IMR-90 (cell line): ENCODE measurements around the gene GRID1. TPM values are rescaled to one million over a fixed set of nuclear protein-coding genes. Genes with fewer than 3 reads are reported as not detected.

Experiments
- ATAC-seq: fragments of 200-7000 bp; cut with Tn5 transposase; 2 replicates; pipeline ENCODE4 v1.9.1; 2020; ENCODE audit warnings: low read depth, mild to moderate bottlenecking, moderate library complexity
- BruUV-seq: library from RNA; stranded (reverse); fragments of 400-500 nt; replicated peaks from 2 replicates; lab custom pipeline; 2021; lab: Mats Ljungman, UMichigan
- CTCF ChIA-PET: fragments of 300-600 bp; formaldehyde crosslinking; extraction: SDS; loops from one replicate; lab custom pipeline; 2021; ENCODE audit warnings: antibody characterized with exemption; lab: Yijun Ruan, JAX
- POLR2A ChIA-PET: fragments of 300-600 bp; sonication (Branson Sonifier 250); formaldehyde crosslinking; loops from one replicate; lab custom pipeline; 2022; ENCODE audit warnings: antibody characterized with exemption; ENCODE audit not compliant: unreplicated experiment; lab: Charles Lee
- DNase-seq: peaks from one replicate; pipeline ENCODE4 v3.0.0; 2013
- H2AFZ ChIP-seq: replicated peaks from 2 replicates; pipeline ENCODE3; 2013; ENCODE audit warnings: low read length, mild to moderate bottlenecking; ENCODE audit not compliant: poor library complexity
- H2AK5ac ChIP-seq: 2 replicates; pipeline ENCODE4 v1.6.1; 2013; ENCODE audit warnings: low read depth, low read length, inconsistent platforms
- H2AK9ac ChIP-seq: replicated peaks from 2 replicates; pipeline ENCODE3; 2013; ENCODE audit warnings: mild to moderate bottlenecking, low read depth, low read length, moderate library complexity; ENCODE audit not compliant: poor library complexity
- H2BK120ac ChIP-seq: 2 replicates; pipeline ENCODE4 v1.6.1; 2013; ENCODE audit warnings: low read depth, low read length, inconsistent platforms
- H2BK15ac ChIP-seq: 3 replicates; pipeline ENCODE4 v1.6.1; 2013; ENCODE audit warnings: low read depth, low read length, inconsistent platforms
- H2BK20ac ChIP-seq: 2 replicates; pipeline ENCODE4 v1.6.1; 2013; ENCODE audit warnings: low read depth, mild to moderate bottlenecking, inconsistent platforms, low read length, moderate library complexity
- H2BK5ac ChIP-seq: 2 replicates; pipeline ENCODE4 v1.6.1; 2013; ENCODE audit warnings: mild to moderate bottlenecking, low read depth, low read length, inconsistent platforms; ENCODE audit not compliant: poor library complexity, severe bottlenecking
- H3K14ac ChIP-seq: replicated peaks from 2 replicates; pipeline ENCODE4 v1.6.1; 2013; ENCODE audit warnings: low read depth, low read length, inconsistent platforms
- H3K18ac ChIP-seq: 2 replicates; pipeline ENCODE4 v1.6.1; 2013; ENCODE audit warnings: low read depth, low read length, control low read depth
- H3K23ac ChIP-seq: 2 replicates; pipeline ENCODE4 v1.6.1; 2013; ENCODE audit warnings: low read depth, low read length, inconsistent platforms
- H3K27ac ChIP-seq: 2 replicates; pipeline ENCODE4 v1.5.1; 2013; ENCODE audit warnings: mild to moderate bottlenecking, control low read depth, low read length; ENCODE audit not compliant: insufficient read depth
- H3K27me3 ChIP-seq: 2 replicates; pipeline ENCODE4 v1.6.1; 2013; ENCODE audit warnings: low read length; ENCODE audit not compliant: control insufficient read depth, insufficient read depth
- H3K36me3 ChIP-seq: 2 replicates; pipeline ENCODE4 v1.6.1; 2013; ENCODE audit warnings: low read length, mixed read lengths; ENCODE audit not compliant: control insufficient read depth, insufficient read depth
- H3K4ac ChIP-seq: 2 replicates; pipeline ENCODE4 v1.6.1; 2013; ENCODE audit warnings: low read depth, low read length, inconsistent platforms
- H3K4me1 ChIP-seq: 2 replicates; pipeline ENCODE4 v1.6.1; 2013; ENCODE audit warnings: low read length, mixed read lengths; ENCODE audit not compliant: control insufficient read depth, insufficient read depth
- H3K4me2 ChIP-seq: 2 replicates; pipeline ENCODE4 v1.6.1; 2013; ENCODE audit warnings: low read depth, mild to moderate bottlenecking, control low read depth, low read length, moderate library complexity
- H3K4me3 ChIP-seq: 2 replicates; pipeline ENCODE4 v1.5.1; 2013; ENCODE audit warnings: low read depth, mild to moderate bottlenecking, control low read depth, low read length, moderate library complexity; ENCODE audit not compliant: insufficient read depth
- H3K56ac ChIP-seq: 2 replicates; pipeline ENCODE4 v1.6.1; 2013; ENCODE audit warnings: low read length, inconsistent platforms; ENCODE audit not compliant: insufficient read depth; ENCODE audit errors: extremely low read depth
- H3K79me1 ChIP-seq, 2 experiments: 2 replicates each; pipeline ENCODE4 v1.6.1; 2013; ENCODE audit warnings: low read length in 2 of 2, inconsistent platforms in 1 of 2, low read depth in 1 of 2
- H3K9ac ChIP-seq: 2 replicates; pipeline ENCODE4 v1.6.1; 2013; ENCODE audit warnings: low read depth, low read length, control low read depth
- H3K9me1 ChIP-seq: 2 replicates; pipeline ENCODE4 v1.6.1; 2013; ENCODE audit warnings: low read length, inconsistent platforms; ENCODE audit not compliant: insufficient read depth
- H3K9me3 ChIP-seq: 2 replicates; pipeline ENCODE4 v1.6.1; 2013; ENCODE audit warnings: low read length; ENCODE audit not compliant: control insufficient read depth, insufficient read depth
- H4K20me1 ChIP-seq: 2 replicates; pipeline ENCODE4 v1.6.1; 2013; ENCODE audit warnings: low read length, inconsistent platforms; ENCODE audit not compliant: insufficient read depth
- H4K5ac ChIP-seq: 2 replicates; pipeline ENCODE4 v1.6.1; 2013; ENCODE audit warnings: mild to moderate bottlenecking, low read depth, low read length, control low read depth
- H4K8ac ChIP-seq, 2 experiments: 2 replicates each; pipeline ENCODE4 v1.6.1; 2013; ENCODE audit warnings: low read depth in 2 of 2, low read length in 2 of 2, control low read depth in 1 of 2, inconsistent platforms in 1 of 2
- H4K91ac ChIP-seq: 2 replicates; pipeline ENCODE4 v1.6.1; 2013; ENCODE audit warnings: low read depth, low read length, inconsistent platforms; ENCODE audit not compliant: insufficient read depth
- ELK1 ChIP-seq: fragments of 150-350 bp; IDR thresholded peaks from 2 replicates; pipeline ENCODE4 v1.6.1; 2016; ENCODE audit warnings: low read depth, mild to moderate bottlenecking, low read length, moderate library complexity, borderline replicate concordance
- USF2 ChIP-seq: fragments of 150-350 bp; IDR thresholded peaks from 2 replicates; pipeline ENCODE4 v1.6.1; 2017; ENCODE audit warnings: mild to moderate bottlenecking, antibody characterized with exemption, low read length, low read depth
- WGBS, 2 experiments: methylation state at CpG; one replicate each; pipeline versions ENCODE4 v1.1.5 to v1.1.7; 2013; ENCODE audit warnings: missing lambda C conversion rate in 2 of 2; ENCODE audit not compliant: insufficient read length in 1 of 2; ENCODE audit errors: extremely low coverage in 2 of 2; 5-methylcytosine and 5-hydroxymethylcytosine counted together
- dilution Hi-C: fragments of 300-500 bp; cut with HindIII; formaldehyde crosslinking; loops from one replicate; pipeline ENCODE4 v1.14.3; 2018; ENCODE audit warnings: low sequenced_read_pairs; ENCODE audit not compliant: unreplicated experiment
- in situ Hi-C: fragments of 300-500 bp; cut with MboI; formaldehyde crosslinking; loops from 3 replicates; pipeline ENCODE4 v1.14.3; 2019; ENCODE audit warnings: low sequenced_read_pairs, inconsistent platforms, mixed read lengths
- intact Hi-C: fragments of 100-400 bp; cut with micrococcal nuclease; formaldehyde crosslinking; loops from 2 replicates; pipeline ENCODE4 v1.10.0; 2022
- polyA plus RNA-seq, 3 experiments: library from polyadenylated mRNA; depleted of rRNA; stranded (reverse); fragments of >200 nt; gene quantifications; 2 replicates each; pipeline ENCODE4 v1.2.3, GENCODE V29; 2012; ENCODE audit warnings: low replicate concordance in 1 of 3
- total RNA-seq: library from RNA; depleted of rRNA; stranded (reverse); fragments of >200 nt; gene quantifications from 2 replicates; pipeline ENCODE4 v1.2.3, GENCODE V29; 2012

GRID1 gene
- total and polyA plus RNA-seq, 2 of the 4 experiments (the other 2 are of a cell fraction): not detected

GRCh38 chr10:85810674-85811073, 555.9 kb downstream of the GRID1 start:
- no peak overlapping the region for H4K8ac ChIP-seq
- BruUV-seq: no TSS peak
- H3K9ac ChIP-seq: no peak overlapping the region
- intact Hi-C loops (no loop called here), in situ Hi-C loops (no loop called here), dilution Hi-C loops (no loop called here)
- peaks cover 11% of the 10 kb centered on the region; the same call in 1 of the 2 replicates for H3K9me3 ChIP-seq
- H3K4ac ChIP-seq: no peak overlapping the region
- H3K27me3 ChIP-seq: no peaks in the 10 kb centered on the region
- H3K27ac ChIP-seq: no peak overlapping the region
- no peak overlapping the region for H2BK15ac ChIP-seq
- ATAC-seq: no peak
- no peak overlapping the region for H3K56ac ChIP-seq
- WGBS, 2 experiments: 0% methylated on average over 1 of the region's 1 CpG; no CpG with 5 or more reads in 1 of the 2 experiments
- no peak overlapping the region for H3K14ac ChIP-seq
- no peaks in the 10 kb centered on the region for H3K36me3 ChIP-seq
- H3K79me1 ChIP-seq: no peaks in the 10 kb centered on the region
- POLR2A ChIA-PET: no interaction called here
- H4K5ac ChIP-seq: no peak overlapping the region
- no peaks in the 10 kb centered on the region for H3K4me1 ChIP-seq
- no peak overlapping the region for H2AK9ac ChIP-seq
- TF ChIP-seq ELK1 (no peak), USF2 (no peak)
- H2BK120ac ChIP-seq: no peak overlapping the region
- CTCF ChIA-PET: no interaction called here
- no peak overlapping the region for H3K23ac ChIP-seq
- no peak overlapping the region for H2BK5ac ChIP-seq
- no peak overlapping the region for H2BK20ac ChIP-seq
- H2AK5ac ChIP-seq: no peak overlapping the region
- H4K20me1 ChIP-seq: no peaks in the 10 kb centered on the region
- H3K4me2 ChIP-seq: no peak overlapping the region
- no peak overlapping the region for H2AFZ ChIP-seq
- no peaks in the 10 kb centered on the region for H3K9me1 ChIP-seq
- no peak for DNase-seq
- H3K4me3 ChIP-seq: no peak overlapping the region
- no peak overlapping the region for H3K18ac ChIP-seq
- no peak overlapping the region for H4K91ac ChIP-seq
